ENCODE data around the gene ZNF616.

ZNF616 gene

GRCh38 chr19:52139252-52140031 is at the start of gene ZNF616:
TSS of gene ZNF616 (minus strand) at chr19:52139938. CDS start at chr19:52130512, 9,426 bp downstream.
- DNase-seq, result peak; percentile 94

- no peak for DNase-seq
These were observed 49.3 kb upstream of the ZNF616 start for GRCh38 chr19:52188822-52189734.

GRCh38 chr19:52187407-52187806 is 47.7 kb upstream of the ZNF616 start:
- no peak for DNase-seq

- no peak for DNase-seq
These were observed 36.8 kb upstream of the ZNF616 start for GRCh38 chr19:52176574-52176973.

- DNase-seq, result no peak
These were observed 32.6 kb upstream of the ZNF616 start for GRCh38 chr19:52172347-52172746.

GRCh38 chr19:52171321-52172169 is 31.8 kb upstream of the ZNF616 start, which contains the start of gene ZNF836:
TSS of gene ZNF836 (minus strand) at chr19:52171621. CDS start at chr19:52168072, 3,549 bp downstream.
- DNase-seq, result peak; percentile 60

- no peak for DNase-seq
These were observed 31.2 kb upstream of the ZNF616 start for GRCh38 chr19:52170863-52171320.

- no peak for DNase-seq
These were observed 30.6 kb upstream of the ZNF616 start for GRCh38 chr19:52170304-52170703.

GRCh38 chr19:52155596-52156359 is 16.0 kb upstream of the ZNF616 start:
- DNase-seq, result no peak

- DNase-seq, result no peak
These were observed 8.5 kb upstream of the ZNF616 start for GRCh38 chr19:52148256-52148655.

GRCh38 chr19:52142001-52142595 is 2.4 kb upstream of the ZNF616 start:
- DNase-seq, result no peak

- DNase-seq, result no peak
These were observed 1.5 kb upstream of the ZNF616 start for GRCh38 chr19:52141203-52141602.

GRCh38 chr19:52140032-52140710 is 433 bp upstream of the ZNF616 start:
- no peak for DNase-seq

GRCh38 chr19:52138983-52139251 is 821 bp downstream of the ZNF616 start:
- DNase-seq, result no peak

GRCh38 chr19:52138278-52138982 is 1.3 kb downstream of the ZNF616 start:
- peak; percentile 32 for DNase-seq

GRCh38 chr19:52120286-52120685 is 19.5 kb downstream of the ZNF616 start:
- no peak for DNase-seq

- no peak for DNase-seq
These were observed 24.1 kb downstream of the ZNF616 start for GRCh38 chr19:52115526-52116053.

GRCh38 chr19:52114691-52115090 is 25.0 kb downstream of the ZNF616 start:
- DNase-seq, result no peak

- DNase-seq, result no peak
These were observed 27.1 kb downstream of the ZNF616 start for GRCh38 chr19:52112624-52113023.

GRCh38 chr19:52110780-52111179 is 29.0 kb downstream of the ZNF616 start:
- DNase-seq, result no peak
